HG03108 (cell line): ENCODE measurements around the gene SOD3.

ENCODE experiments used
- ATAC-seq: cut with Tn5 transposase; IDR thresholded peaks from one replicate; pipeline ENCODE4 v1.9.1; 2021; ENCODE audit warnings: moderate library complexity; ENCODE audit not compliant: unreplicated experiment

The SOD3 gene

GRCh38 chr4:24840826-24841543 lies 45.6 kb downstream of the SOD3 start:
- ATAC-seq: no peak

GRCh38 chr4:24842356-24842755 lies 47.0 kb downstream of the SOD3 start:
- no peak for ATAC-seq

GRCh38 chr4:24843096-24843495 lies 47.7 kb downstream of the SOD3 start:
- ATAC-seq: no peak

DNA sequence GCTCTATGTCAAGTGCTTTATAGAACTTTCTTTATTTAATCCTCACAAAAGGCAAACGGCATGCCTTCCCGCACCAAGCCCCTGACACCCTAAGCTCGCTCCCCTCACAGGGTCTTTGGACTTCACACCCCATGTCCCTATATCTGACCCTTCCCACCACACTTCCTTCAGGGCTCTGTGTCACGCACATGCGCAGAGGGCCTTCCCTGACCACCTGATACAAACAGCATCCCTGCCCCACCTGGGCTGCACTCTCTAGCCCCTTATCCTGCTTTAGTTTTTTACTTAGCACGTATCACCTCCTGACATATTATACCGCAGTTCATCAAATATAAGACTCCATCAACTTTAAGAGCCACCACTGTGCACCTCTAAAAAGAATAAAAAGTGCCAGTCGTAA lies 49.8 kb downstream of the SOD3 start:
- no peak for ATAC-seq

DNA sequence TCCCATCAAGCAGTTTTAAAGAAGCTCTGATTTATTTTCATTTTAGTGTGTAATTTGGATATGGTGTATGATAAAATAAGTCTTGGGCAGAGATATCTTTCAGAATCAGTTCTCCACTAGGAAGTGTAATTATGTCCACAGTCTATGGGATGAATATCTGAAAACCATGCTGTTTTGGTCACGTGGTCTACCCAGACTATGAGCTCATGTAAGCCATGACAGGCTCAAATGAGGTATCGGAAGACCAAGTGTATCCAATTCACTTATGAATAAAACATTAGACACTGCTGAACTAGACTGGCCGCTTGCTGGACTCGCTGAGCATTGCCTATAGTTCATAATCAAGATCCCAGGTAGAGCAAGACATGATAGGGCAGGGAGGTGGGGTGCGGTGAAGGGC lies 50.5 kb downstream of the SOD3 start:
- no peak for ATAC-seq

DNA sequence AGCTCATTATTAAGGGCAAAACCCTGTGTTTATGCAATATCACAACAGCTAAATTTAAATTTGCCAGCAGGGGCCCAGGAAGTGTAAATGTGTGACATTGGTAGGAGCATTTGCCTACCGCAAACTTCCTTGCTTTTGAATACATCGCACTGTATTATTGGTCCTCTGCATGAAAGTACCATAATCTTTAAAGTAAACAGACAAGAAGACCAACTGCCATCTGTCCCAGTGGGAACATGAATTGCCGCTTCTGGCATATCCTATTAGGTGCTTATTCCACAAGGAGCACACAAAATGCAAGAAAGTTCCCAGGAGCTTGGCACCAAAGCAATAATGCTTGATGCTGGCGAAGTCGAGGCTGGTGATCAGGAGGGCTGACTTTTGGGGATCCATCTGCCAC lies 51.3 kb downstream of the SOD3 start:
- no peak for ATAC-seq

DNA sequence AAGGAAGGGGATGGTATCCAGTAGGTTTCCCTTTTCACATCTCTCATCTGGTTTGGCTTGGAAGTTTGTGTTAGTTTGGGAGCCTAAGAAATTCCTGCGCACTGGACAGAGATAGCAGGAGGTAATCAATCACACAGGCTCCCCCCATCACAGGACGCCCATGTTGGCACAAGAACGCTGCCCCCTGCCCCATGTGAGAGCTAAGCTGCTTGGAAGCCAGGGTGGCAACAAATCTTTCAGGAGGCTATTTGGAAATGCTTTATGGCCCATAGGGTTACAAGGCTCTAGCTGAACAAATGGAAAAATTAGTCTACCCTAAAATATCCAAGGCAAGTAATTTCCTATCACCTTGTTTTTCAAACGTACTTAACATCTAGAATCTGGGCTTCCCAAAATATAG lies 54.0 kb downstream of the SOD3 start:
- ATAC-seq: no peak

- no peak for ATAC-seq
Measured at GRCh38 chr4:24849756-24850155, 54.4 kb downstream of the SOD3 start.
